ENCODE measurements around the gene TMEM107.
A peak's percentile ranks its signal among the peaks of the same experiment; 100 is the strongest.

Gene TMEM107

GRCh38 chr17:8204761-8205555 is 28.8 kb upstream of the TMEM107 start:
- no peaks in the 10 kb centered on the region for H3K27me3 ChIP-seq (ENCODE audit: insufficient read depth, poor library complexity, severe bottlenecking)
- no peak overlapping the region for H3K4me3 ChIP-seq (replicated peaks; ENCODE audit: insufficient read depth, low read length)
- no peak overlapping the region for H3K27ac ChIP-seq (replicated peaks)
- no peak for DNase-seq (ENCODE audit: low read depth in 1 of 2, low spot score in 1 of 2)
- no peak for TF ChIP-seq POLR2AphosphoS5 (IDR thresholded peaks at IDR 0.05; ENCODE audit: low read depth)

- no peak overlapping the region for H3K27ac ChIP-seq (replicated peaks)
- H3K27me3 ChIP-seq (ENCODE audit: insufficient read depth, poor library complexity, severe bottlenecking), result no peaks in the 10 kb centered on the region
- TF ChIP-seq CTCF (IDR thresholded peaks at IDR 0.05; ENCODE audit: insufficient read depth, low read length) (no peak), GABPA (IDR thresholded peaks at IDR 0.05; ENCODE audit: low read depth) (no peak), SPI1 (IDR thresholded peaks at IDR 0.05; ENCODE audit: borderline replicate concordance, low read depth) (no peak), REST (IDR thresholded peaks at IDR 0.05; ENCODE audit: insufficient replicate concordance, low read depth) (no peak), POLR2AphosphoS5 (IDR thresholded peaks at IDR 0.05; ENCODE audit: low read depth) (no peak)
- no peak overlapping the region for H3K4me3 ChIP-seq (replicated peaks; ENCODE audit: insufficient read depth, low read length)
- DNase-seq (ENCODE audit: low read depth in 1 of 2, low spot score in 1 of 2), result peak in 1 of 2 experiments; percentile 64
Measured at GRCh38 chr17:8192070-8192815, 16.1 kb upstream of the TMEM107 start.

- H3K4me3 ChIP-seq (replicated peaks; ENCODE audit: insufficient read depth, low read length), result no peak overlapping the region
- TF ChIP-seq REST (IDR thresholded peaks at IDR 0.05; ENCODE audit: insufficient replicate concordance, low read depth), result no peak
- no peak for TF ChIP-seq POLR2AphosphoS5 (IDR thresholded peaks at IDR 0.05; ENCODE audit: low read depth)
- TF ChIP-seq CTCF (IDR thresholded peaks at IDR 0.05; ENCODE audit: insufficient read depth, low read length), result no peak
- no peak for TF ChIP-seq SPI1 (IDR thresholded peaks at IDR 0.05; ENCODE audit: borderline replicate concordance, low read depth)
- TF ChIP-seq GABPA (IDR thresholded peaks at IDR 0.05; ENCODE audit: low read depth), result no peak
- no peaks in the 10 kb centered on the region for H3K27me3 ChIP-seq (ENCODE audit: insufficient read depth, poor library complexity, severe bottlenecking)
- no peak for DNase-seq (ENCODE audit: low read depth in 1 of 2, low spot score in 1 of 2)
- peak overlapping the region; percentile 49 for H3K27ac ChIP-seq (replicated peaks)
Measured at GRCh38 chr17:8190506-8190905, 14.3 kb upstream of the TMEM107 start.

- H3K27me3 ChIP-seq (ENCODE audit: insufficient read depth, poor library complexity, severe bottlenecking), result no peaks in the 10 kb centered on the region
- peak within 1 kb of the TSS; percentile 92 for H3K27ac ChIP-seq (replicated peaks)
- peak; percentile 85 to 95 for DNase-seq (ENCODE audit: low read depth in 1 of 2, low spot score in 1 of 2)
- peak within 1 kb of the TSS; percentile 60 for H3K4me3 ChIP-seq (replicated peaks; ENCODE audit: insufficient read depth, low read length)
- no peak; the same call in 1 of the 2 replicates for TF ChIP-seq POLR2AphosphoS5 (IDR thresholded peaks at IDR 0.05; ENCODE audit: low read depth)
- TF ChIP-seq CTCF (IDR thresholded peaks at IDR 0.05; ENCODE audit: insufficient read depth, low read length), result no peak
- TF ChIP-seq REST (IDR thresholded peaks at IDR 0.05; ENCODE audit: insufficient replicate concordance, low read depth), result no peak
Measured at GRCh38 chr17:8189711-8190477, 13.7 kb upstream of the TMEM107 start, which contains the start of gene BORCS6. Gene BORCS6, minus strand, starts transcription at chr17:8190180. Its CDS starts 40 bp downstream, at chr17:8190140.

Measured in HL-60 (cell line).